PFSK-1 (cell line): Measurements from ENCODE around the gene MARCHF10.

Experiments
- FOXP2 ChIP-seq: optimal IDR thresholded peaks from 2 replicates; pipeline ENCODE3; 2011; ENCODE audit warnings: borderline replicate concordance, control low read depth, inconsistent platforms; ENCODE audit not compliant: insufficient read depth; ENCODE audit errors: extremely low read length, extremely low read depth
- POLR2AphosphoS5 ChIP-seq: IDR thresholded peaks from 2 replicates; pipeline ENCODE4 v1.6.1; 2012; ENCODE audit warnings: low read depth, mild to moderate bottlenecking, control low read depth, low read length, moderate library complexity
- SIN3A ChIP-seq: IDR thresholded peaks from 2 replicates; pipeline ENCODE4 v1.6.1; 2012; ENCODE audit warnings: mild to moderate bottlenecking, low read length, moderate library complexity, borderline replicate concordance; ENCODE audit not compliant: insufficient read depth
- TAF1 ChIP-seq: IDR thresholded peaks from 2 replicates; pipeline ENCODE4 v1.6.1; 2012; ENCODE audit warnings: low read length, control low read depth, borderline replicate concordance; ENCODE audit not compliant: insufficient read depth
- TF ChIP-seq, protein P1 (sequence below), 2 experiments: IDR thresholded peaks; 2 replicates each; pipeline versions ENCODE4 v1.6.1 to v1.8.0; 2011 to 2012; ENCODE audit warnings: low read depth in 2 of 2, low read length in 2 of 2, control low read depth in 1 of 2, inconsistent platforms in 1 of 2, mild to moderate bottlenecking in 1 of 2, moderate library complexity in 1 of 2; ENCODE audit not compliant: insufficient read depth in 1 of 2

The MARCHF10 gene

GRCh38 chr17:62674363-62674739, 133.8 kb downstream of the MARCHF10 start:
- no peak for TF ChIP-seq TAF1

DNA sequence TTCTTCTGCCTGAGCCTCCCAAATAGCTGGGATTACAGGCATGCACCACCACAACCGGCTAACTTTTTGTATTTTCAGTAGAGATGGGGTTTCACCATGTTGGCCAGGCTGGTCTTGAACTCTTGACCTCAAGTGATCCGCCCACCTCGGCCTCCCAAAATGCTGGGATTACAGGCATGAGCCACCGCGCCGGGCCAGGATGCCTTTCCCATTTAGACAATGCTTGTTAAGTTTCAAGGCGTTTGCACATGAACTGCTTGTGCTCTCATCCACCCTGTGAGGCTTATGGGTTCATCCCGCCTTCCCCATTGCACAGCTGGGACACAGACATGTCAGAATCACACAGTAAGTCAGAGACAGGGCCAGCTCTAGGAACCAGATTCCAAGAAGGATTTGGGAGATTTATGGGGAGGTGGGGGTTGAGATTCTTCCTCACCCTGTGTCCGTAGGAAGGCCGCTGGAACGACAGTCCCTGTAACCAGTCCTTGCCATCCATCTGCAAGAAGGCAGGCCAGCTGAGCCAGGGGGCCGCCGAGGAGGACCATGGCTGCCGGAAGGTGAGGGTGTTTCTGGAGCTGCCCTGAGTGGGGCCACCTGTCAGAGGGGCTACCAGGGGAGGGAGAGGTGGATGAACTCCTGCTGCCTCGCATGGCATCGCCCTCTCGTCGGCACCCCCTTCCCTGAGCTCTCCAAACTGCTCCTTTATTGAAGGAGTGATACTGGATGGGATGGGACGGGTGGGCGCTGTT, 134.3 kb downstream of the MARCHF10 start:
- TF ChIP-seq FOXP2 (no peak), POLR2AphosphoS5 (no peak), SIN3A (no peak), TAF1 (no peak)
- TF ChIP-seq, protein P1, sequence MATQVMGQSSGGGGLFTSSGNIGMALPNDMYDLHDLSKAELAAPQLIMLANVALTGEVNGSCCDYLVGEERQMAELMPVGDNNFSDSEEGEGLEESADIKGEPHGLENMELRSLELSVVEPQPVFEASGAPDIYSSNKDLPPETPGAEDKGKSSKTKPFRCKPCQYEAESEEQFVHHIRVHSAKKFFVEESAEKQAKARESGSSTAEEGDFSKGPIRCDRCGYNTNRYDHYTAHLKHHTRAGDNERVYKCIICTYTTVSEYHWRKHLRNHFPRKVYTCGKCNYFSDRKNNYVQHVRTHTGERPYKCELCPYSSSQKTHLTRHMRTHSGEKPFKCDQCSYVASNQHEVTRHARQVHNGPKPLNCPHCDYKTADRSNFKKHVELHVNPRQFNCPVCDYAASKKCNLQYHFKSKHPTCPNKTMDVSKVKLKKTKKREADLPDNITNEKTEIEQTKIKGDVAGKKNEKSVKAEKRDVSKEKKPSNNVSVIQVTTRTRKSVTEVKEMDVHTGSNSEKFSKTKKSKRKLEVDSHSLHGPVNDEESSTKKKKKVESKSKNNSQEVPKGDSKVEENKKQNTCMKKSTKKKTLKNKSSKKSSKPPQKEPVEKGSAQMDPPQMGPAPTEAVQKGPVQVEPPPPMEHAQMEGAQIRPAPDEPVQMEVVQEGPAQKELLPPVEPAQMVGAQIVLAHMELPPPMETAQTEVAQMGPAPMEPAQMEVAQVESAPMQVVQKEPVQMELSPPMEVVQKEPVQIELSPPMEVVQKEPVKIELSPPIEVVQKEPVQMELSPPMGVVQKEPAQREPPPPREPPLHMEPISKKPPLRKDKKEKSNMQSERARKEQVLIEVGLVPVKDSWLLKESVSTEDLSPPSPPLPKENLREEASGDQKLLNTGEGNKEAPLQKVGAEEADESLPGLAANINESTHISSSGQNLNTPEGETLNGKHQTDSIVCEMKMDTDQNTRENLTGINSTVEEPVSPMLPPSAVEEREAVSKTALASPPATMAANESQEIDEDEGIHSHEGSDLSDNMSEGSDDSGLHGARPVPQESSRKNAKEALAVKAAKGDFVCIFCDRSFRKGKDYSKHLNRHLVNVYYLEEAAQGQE (IDR thresholded peaks at IDR 0.05; ENCODE audit: insufficient read depth in 1 of 2, low read depth in 2 of 2, low read length in 2 of 2): no peak

DNA sequence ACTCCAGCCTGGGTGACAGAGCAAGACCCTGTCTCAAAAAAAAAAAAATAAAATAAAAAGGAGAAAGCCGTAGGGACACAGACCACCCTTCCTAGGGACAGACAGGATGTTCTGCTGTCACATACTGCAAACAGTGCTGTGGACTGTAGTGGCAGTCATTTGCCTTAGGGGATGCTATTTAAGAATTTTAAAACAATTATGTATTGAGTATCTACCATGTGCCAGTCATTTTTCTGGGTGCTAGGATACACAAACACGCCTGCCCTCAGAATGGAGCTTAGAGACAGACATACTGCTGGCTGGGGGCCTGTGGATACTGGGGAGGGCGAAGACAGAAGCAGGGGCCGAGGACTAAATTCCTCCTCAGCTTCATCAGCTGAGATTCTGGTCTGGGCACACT, 135.2 kb downstream of the MARCHF10 start:
- TF ChIP-seq SIN3A (no peak), TAF1 (no peak), POLR2AphosphoS5 (no peak), FOXP2 (no peak)
- TF ChIP-seq, protein P1 (IDR thresholded peaks at IDR 0.05; ENCODE audit: insufficient read depth in 1 of 2, low read depth in 2 of 2, low read length in 2 of 2): no peak

DNA sequence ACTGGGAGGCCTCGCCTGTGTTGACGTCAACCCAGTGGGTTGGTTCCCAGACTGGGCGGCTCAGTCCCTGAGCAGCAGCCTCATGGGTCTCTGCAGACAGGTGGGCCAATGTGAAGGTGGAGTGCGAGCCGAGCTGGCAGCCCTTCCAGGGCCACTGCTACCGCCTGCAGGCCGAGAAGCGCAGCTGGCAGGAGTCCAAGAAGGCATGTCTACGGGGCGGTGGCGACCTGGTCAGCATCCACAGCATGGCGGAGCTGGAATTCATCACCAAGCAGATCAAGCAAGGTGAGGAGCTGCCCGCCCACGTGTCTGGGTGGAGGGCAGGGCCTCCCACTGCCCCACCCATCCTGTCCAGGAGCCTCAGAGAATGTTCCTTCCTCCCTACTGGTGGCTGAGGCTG, 136.6 kb downstream of the MARCHF10 start:
- TF ChIP-seq TAF1: no peak
- TF ChIP-seq POLR2AphosphoS5: no peak
- no peak for TF ChIP-seq FOXP2
- TF ChIP-seq SIN3A: no peak
- TF ChIP-seq, protein P1 (IDR thresholded peaks at IDR 0.05; ENCODE audit: insufficient read depth in 1 of 2, low read depth in 2 of 2, low read length in 2 of 2): no peak

DNA sequence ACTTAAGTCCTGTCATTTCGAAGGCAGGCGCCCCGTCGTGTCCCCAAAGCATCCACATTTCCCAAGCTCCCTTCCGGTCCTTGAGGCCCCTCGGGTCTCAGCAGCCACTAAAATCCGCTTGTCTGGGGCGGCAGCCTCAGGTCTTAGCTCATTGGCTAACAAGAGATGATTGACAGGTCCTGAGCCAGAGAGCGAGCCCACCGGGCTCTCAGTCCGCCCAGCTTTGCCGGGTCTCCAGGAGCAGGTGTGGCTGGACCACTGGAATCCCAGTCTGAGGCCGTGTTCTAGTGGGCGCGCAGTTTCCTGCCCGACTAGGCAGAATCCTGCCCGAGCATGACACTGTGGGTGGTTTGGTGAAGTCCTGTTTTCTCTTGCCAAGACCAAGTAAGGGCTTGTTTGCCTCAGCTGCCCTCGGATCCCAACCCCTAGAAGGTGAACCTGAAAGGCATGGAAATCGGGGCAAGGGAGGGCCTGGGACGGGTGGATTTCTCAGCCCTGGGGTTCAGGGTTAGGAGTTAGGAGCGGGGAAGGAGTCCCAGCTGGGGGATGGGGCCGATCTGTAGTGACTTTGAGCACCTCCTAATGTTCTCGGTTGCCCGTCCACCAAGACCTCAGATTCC, 137.8 kb downstream of the MARCHF10 start:
- TF ChIP-seq, protein P1 (IDR thresholded peaks at IDR 0.05; ENCODE audit: insufficient read depth in 1 of 2, low read depth in 2 of 2, low read length in 2 of 2): no peak
- no peak for TF ChIP-seq POLR2AphosphoS5
- TF ChIP-seq FOXP2: no peak
- TF ChIP-seq TAF1: no peak
- TF ChIP-seq SIN3A: no peak
